NCI-H2107 treated with DMSO at 0.1 percent for 48 hours (cell line): Measurements from ENCODE around the gene GRID2.

Experiments used
- DNase-seq: peaks from one replicate; lab custom pipeline; 2025; ENCODE audit not compliant: unreplicated experiment; lab: John Stamatoyannopoulos, UW

GRID2 gene

DNA sequence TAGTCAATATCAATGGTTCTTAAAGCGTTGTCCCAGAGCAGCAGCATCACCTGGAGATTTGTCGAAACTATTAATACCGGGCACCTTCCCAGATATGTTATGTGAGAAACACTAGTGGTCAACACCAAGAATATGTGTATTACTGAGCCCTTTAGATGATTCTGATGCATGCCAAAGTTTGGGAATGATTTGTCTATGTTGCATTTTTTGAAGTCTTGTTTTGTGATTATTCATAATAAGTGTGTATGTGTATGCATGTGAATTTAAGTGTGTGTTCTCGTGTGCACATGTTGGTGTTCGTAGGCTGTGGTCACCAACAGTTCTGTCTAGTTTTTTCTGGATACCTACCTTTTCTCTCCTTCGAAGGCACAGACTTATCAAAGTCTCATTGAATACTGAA, 749.4 kb downstream of the GRID2 start:
- DNase-seq = no peak

DNA sequence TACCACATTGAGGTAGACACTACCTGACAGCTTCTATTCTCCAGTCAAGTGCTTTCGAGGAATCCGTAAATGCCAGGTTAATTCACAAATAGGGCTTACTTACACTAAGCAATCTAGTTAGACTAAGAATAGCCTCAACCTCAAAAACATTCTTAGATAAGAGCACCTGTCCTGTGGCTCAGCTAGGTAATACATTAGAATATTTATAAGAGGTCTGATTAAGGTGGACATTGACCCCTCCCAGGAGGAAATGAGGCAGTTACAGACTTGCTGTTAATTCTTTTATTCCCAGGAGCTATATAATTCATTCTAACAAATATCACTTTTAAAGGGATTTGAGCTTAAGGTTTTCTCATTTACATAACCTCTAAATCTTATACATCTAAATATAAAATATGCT, 758.1 kb downstream of the GRID2 start:
- peak; percentile 5 for DNase-seq

DNA sequence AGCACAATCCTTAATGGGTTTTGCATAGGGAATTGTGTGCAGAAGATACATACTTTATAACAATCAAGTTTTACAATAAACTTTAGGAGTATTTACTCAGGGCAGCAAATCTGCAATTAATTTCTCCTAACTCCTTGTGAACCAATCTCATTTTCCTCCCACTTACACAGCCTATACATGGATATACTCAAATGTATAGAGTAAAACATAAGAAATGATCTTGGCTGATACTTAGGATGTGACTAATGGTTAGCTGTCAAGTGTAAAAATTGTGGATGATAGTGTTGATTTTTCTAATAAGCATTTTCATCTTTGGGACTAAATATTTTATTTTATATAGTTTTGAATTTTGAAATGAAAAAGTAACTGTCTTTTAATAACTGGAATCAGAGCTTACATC, 759.6 kb downstream of the GRID2 start:
- DNase-seq = no peak

- DNase-seq = no peak
Measured at GRCh38 chr4:93065790-93066189, 762.0 kb downstream of the GRID2 start.

DNA sequence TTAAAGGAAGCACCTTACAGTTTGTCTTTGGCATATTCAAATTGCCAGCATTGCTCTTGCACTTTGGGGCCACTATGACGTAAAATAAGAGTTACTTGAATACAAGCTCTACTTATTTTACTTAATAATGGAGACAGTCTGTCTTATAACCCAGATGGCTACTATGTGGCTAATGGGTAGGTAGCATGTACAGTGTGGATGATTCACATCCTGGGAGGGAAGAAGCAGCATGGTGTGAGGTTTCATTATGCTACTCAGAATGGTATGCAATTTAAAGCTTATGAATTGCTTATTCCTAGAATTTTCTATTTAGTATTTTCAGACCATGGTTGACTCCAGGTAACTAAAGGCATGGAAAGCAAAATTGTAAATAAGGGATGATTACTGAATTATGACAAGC, 763.0 kb downstream of the GRID2 start:
- no peak for DNase-seq

GRCh38 chr4:93072292-93072691, 768.5 kb downstream of the GRID2 start:
- DNase-seq = no peak

- DNase-seq = no peak
Measured at GRCh38 chr4:93080316-93080715, 776.5 kb downstream of the GRID2 start.

GRCh38 chr4:93084599-93085305, 781.0 kb downstream of the GRID2 start:
- no peak for DNase-seq

DNA sequence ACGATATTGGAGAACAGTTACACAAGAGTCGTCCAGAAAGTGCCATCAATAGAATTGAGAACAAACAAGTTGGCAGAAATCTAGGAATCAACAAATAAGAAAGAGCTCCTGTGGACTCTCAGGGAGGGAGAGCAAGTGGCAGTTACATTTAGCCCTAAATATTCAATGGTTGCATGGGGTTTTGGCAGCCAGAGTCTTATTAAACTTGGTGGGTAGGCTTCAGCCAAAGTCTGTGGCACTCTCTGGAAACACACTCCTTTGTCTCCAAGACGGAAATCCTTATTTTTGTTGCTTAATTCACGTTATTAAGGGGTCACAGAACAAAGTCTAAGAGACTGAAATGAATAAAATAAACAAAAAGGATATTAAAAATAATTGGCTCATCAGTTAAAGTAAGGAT, 782.6 kb downstream of the GRID2 start:
- DNase-seq = no peak

DNA sequence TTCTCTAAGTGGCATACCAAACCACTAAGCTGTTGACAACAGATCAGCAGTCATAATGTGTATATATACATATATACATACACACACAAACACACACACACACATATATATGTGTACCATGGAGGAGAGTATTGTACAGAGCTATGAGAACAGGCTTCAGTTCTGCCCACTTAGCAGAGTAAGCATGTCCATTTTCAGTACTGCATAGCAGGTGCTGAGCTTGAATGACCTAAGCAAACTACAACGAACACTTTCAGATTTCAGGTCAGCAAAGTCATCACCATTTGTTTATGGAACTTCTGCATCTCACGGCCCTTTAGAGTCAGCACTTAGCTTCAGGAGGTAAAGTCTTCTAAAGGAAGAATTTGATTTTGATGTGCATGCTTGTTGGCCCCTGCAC, 789.0 kb downstream of the GRID2 start:
- DNase-seq = no peak

- DNase-seq = no peak
Measured at GRCh38 chr4:93103042-93103441, 799.3 kb downstream of the GRID2 start.

GRCh38 chr4:93116624-93117023, 812.9 kb downstream of the GRID2 start:
- DNase-seq = no peak

DNA sequence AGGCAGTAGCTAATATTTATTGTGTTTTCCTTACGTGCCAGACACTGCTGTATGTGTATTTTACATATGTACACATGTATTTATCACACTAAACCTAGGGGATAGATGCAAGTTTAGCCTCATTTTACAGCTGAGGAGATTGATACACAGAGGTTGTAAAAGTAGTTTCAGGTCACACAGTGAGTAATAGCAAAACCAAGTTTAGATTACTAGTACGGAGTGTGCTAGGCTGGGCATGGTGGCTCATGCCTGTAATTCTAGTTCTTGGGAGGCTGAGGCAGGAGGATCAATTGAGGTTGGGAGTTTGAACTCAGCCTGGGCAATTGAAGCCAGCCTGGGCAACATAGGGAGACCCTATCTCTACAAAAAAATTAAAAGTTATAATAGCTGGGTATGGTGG, 823.7 kb downstream of the GRID2 start:
- DNase-seq = no peak

DNA sequence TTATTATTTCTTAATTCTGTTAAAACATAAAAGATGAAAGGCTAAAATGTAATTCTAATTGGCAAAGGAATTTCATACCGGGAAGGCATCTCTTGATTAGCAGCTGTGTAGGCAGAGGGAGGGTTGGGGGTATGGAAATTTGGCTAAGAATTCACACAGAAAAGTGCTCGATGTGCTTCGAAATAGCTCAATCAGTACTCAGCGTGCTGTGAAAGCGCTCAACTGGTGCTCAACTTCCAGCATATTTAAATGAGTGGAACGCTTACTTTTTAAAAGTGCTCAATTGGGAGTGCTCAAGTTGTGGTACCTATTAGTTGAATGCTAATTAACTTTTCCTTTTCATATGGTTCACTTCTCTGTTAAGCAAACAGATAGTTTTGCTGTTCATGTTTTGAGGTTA, 828.9 kb downstream of the GRID2 start:
- DNase-seq = no peak

DNA sequence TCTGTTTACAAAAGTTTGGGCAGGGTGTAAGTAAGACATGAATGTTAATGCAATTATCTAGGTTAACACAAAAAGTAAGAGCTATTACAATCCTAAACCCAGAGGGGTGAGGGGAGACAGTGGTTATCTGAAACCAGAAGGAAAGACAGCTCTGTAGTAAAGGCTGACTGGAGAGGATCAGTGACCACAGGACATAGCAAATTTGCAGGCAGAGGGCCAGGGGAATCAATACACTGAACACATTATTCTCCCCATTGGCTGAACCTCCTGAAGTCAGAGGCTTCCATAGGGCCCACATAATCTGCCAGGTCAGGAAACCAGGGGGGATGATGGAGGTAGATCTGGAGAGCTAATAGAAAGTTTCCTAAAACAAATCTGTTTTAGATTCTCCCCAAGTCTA, 835.4 kb downstream of the GRID2 start:
- DNase-seq = no peak

GRCh38 chr4:93143902-93144301, 840.1 kb downstream of the GRID2 start:
- DNase-seq = no peak

DNA sequence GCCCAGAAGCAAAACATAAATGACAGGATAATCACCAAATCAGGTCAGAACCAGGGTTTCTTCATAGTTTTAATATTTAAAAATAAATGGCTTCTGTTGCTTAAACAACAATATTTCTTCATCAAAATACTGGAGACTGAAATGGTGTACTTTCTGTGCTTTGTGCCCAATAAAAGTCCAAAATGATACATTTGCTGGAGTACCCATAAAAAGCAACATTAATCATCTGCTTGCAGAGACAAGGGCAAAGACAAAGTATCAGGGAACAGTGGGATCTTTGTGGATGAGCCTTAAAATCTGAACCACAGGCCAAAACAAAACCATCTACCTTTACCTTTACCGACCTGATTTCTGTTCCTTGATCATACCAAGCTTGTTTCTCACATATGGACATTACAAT, 840.9 kb downstream of the GRID2 start:
- DNase-seq = no peak

- DNase-seq = peak; percentile 50
Measured at GRCh38 chr4:93147524-93148212, 843.9 kb downstream of the GRID2 start.

- no peak for DNase-seq
Measured at GRCh38 chr4:93152491-93152890, 848.7 kb downstream of the GRID2 start.

DNA sequence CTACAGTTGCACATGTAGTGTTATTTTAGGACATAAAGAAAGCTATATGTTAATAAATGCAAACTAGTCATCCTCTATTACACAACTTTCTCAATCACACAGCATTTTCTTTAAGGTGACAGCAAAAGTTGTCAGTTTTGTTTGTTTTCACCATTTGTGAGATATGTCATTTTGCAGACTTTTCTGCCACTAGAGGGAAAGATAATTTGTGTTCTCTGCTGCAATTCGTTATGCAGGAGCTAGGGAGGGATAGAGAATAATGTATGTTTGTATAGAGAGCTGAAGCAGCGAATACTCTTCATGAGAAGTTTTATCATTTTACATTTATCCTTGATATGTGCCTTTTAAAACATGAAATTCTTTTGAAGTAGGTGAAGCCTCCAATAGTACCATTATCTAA, 854.2 kb downstream of the GRID2 start:
- DNase-seq = no peak

GRCh38 chr4:93168053-93168452, 864.3 kb downstream of the GRID2 start:
- no peak for DNase-seq

- no peak for DNase-seq
Measured at GRCh38 chr4:93169966-93170365, 866.2 kb downstream of the GRID2 start.

DNA sequence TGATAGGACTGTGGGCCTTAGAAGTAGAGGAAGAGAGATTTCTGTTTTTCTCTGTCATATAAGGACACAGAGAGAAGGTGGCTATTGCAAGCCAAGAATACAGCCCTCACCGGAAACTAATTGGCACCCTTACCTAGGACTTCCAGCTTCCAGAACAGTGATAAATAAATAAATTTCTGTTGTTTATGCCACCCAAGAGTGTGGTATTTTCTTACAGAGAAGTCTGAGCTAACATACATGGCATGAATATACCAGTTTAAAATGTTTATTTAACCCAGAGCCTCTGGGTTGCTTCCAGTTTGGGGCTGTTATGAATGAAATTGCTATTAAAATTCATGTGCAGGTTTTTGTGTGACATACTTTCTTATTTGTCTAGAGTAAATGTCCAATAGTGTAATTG, 870.8 kb downstream of the GRID2 start:
- no peak for DNase-seq
